Endothelial cell (in vitro differentiated cells): ENCODE data around the gene NPTN. TPM values are rescaled to one million over a fixed set of nuclear protein-coding genes. Genes with fewer than 3 reads are reported as not detected.

ENCODE experiments used
- DNase-seq: peaks from one replicate; pipeline ENCODE4 v3.0.0; 2021; ENCODE audit warnings: low spot score
- H3K27ac Mint-ChIP-seq: one replicate; pipeline ENCODE4 v1.8.0; 2021; ENCODE audit warnings: mixed read lengths, inconsistent platforms; ENCODE audit not compliant: unreplicated experiment
- H3K27me3 Mint-ChIP-seq: one replicate; pipeline ENCODE4 v1.8.0; 2021; ENCODE audit warnings: mild to moderate bottlenecking, moderate library complexity, mixed read lengths, inconsistent platforms; ENCODE audit not compliant: unreplicated experiment
- H3K36me3 Mint-ChIP-seq: one replicate; pipeline ENCODE4 v1.8.0; 2021; ENCODE audit warnings: mild to moderate bottlenecking, low read depth, mixed read lengths, inconsistent platforms; ENCODE audit not compliant: unreplicated experiment
- H3K4me1 Mint-ChIP-seq: one replicate; pipeline ENCODE4 v1.8.0; 2021; ENCODE audit warnings: mild to moderate bottlenecking, mixed read lengths, inconsistent platforms; ENCODE audit not compliant: unreplicated experiment
- H3K4me3 Mint-ChIP-seq: one replicate; pipeline ENCODE4 v1.8.0; 2021; ENCODE audit warnings: mild to moderate bottlenecking, mixed read lengths, inconsistent platforms; ENCODE audit not compliant: unreplicated experiment
- H3K9me3 Mint-ChIP-seq: one replicate; pipeline ENCODE4 v1.8.0; 2021; ENCODE audit warnings: mixed read lengths, inconsistent platforms; ENCODE audit not compliant: unreplicated experiment
- total RNA-seq: library from RNA; stranded (reverse); fragmentation: NEBNext Ultra II Directional; extraction: Animal tissue kit (Norgen Biotek cat#: 25700); gene quantifications from one replicate; pipeline ENCODE4 v1.2.1, GENCODE V29; 2021; ENCODE audit not compliant: unreplicated experiment
- TF ChIP-seq, protein P1 (sequence below): fragments of 200-600 bp; sonication (generic); IDR thresholded peaks from one replicate; pipeline ENCODE4 v1.5.0; 2021; ENCODE audit warnings: antibody characterized with exemption; ENCODE audit not compliant: unreplicated experiment

Gene NPTN
- total RNA-seq, 1 donor from 2014 or later = 223 TPM

DNA sequence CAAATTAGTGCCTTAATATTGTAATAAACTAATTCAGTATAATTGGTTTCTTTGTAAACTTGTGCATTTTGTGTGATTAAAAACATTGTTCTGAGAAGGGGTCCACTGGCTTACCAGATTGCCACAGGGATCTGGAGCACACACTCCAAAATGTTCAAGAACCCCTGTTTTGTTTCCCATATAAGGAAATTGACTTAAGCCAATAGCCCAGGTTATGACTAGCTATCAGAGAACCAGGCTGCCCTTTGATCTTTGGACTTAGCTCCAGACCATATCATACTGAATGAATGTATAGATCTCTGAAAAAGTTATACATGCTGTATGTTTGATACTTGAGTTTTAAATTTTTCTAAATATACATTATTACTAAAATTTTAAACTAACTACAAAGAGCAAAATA lies 91.7 kb downstream of the NPTN start:
- Mint-ChIP-seq H3K27me3 (no peaks in the 10 kb centered on the region), H3K27ac (no peak overlapping the region), H3K4me3 (no peak overlapping the region), H3K36me3 (no peaks in the 10 kb centered on the region), H3K4me1 (no peaks in the 10 kb centered on the region), H3K9me3 (no peaks in the 10 kb centered on the region)
- TF ChIP-seq, protein P1, sequence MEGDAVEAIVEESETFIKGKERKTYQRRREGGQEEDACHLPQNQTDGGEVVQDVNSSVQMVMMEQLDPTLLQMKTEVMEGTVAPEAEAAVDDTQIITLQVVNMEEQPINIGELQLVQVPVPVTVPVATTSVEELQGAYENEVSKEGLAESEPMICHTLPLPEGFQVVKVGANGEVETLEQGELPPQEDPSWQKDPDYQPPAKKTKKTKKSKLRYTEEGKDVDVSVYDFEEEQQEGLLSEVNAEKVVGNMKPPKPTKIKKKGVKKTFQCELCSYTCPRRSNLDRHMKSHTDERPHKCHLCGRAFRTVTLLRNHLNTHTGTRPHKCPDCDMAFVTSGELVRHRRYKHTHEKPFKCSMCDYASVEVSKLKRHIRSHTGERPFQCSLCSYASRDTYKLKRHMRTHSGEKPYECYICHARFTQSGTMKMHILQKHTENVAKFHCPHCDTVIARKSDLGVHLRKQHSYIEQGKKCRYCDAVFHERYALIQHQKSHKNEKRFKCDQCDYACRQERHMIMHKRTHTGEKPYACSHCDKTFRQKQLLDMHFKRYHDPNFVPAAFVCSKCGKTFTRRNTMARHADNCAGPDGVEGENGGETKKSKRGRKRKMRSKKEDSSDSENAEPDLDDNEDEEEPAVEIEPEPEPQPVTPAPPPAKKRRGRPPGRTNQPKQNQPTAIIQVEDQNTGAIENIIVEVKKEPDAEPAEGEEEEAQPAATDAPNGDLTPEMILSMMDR = no peak
- no peak for DNase-seq

DNA sequence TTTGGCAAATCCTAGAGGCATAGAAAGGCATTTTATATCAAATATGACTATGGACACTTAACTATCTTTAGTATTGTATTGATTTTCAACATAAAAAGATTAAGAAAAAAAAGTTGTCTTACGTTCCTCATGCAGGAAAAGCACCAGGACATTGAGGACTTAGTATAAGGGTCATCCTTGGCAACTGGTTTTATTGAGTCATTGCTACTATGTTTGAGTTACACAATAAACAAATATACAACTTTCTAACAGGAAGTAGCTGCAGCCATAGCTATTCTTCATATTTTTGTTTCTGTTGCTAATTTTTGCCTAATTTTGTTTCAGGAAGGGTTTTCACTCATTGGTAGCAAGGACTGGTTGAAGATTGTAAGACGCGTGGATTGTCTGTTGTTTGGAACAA lies 93.0 kb downstream of the NPTN start:
- Mint-ChIP-seq H3K27ac (no peak overlapping the region), H3K9me3 (no peaks in the 10 kb centered on the region), H3K36me3 (no peaks in the 10 kb centered on the region), H3K27me3 (no peaks in the 10 kb centered on the region), H3K4me1 (no peaks in the 10 kb centered on the region), H3K4me3 (no peak overlapping the region)
- no peak for DNase-seq
- TF ChIP-seq, protein P1 = no peak

DNA sequence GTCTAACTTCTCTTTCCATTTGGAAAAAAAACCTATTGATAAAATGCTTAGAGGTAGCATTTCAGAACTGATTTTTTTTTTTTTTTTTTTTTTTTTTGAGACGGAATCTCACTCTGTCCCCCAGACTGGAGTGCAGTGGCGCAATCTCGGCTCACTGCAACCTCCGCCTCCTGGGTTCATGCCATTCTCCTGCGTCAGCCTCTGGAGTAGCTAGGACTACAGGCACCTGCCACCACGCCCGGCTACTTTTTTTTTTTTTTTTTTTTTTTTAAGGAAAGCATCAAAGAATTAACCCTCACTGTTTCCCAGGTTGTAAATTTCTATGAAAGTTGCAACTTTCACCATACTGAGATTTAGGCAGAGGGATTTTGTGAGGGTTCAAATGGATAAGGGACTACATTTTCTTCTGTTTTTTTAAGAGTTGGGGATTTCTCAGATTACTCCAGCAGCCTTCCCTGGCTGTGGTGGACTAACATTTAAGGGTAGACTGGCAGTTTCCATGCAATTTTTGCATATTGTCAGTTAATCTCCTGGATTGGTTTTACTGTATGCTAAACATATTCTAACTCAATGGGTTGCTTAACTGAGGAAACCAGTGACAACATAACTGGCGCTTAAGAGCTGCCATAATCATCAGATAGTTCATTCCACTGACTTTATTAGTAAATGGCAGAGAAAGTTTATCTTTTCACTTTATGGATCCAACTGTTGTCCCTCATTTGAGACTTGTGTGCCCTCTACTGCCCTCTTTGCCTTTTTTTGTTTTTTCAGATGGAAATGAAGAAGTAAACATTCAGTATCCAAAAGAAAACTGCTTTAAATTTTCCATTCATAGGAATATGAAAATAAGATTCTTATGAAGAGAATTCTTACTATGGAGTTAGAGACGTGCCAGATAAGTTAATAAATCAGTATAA lies 93.7 kb downstream of the NPTN start:
- Mint-ChIP-seq H3K36me3 (no peaks in the 10 kb centered on the region), H3K27me3 (no peaks in the 10 kb centered on the region), H3K9me3 (no peaks in the 10 kb centered on the region), H3K4me1 (no peaks in the 10 kb centered on the region), H3K27ac (no peak overlapping the region), H3K4me3 (no peak overlapping the region)
- no peak for DNase-seq
- TF ChIP-seq, protein P1 = no peak

DNA sequence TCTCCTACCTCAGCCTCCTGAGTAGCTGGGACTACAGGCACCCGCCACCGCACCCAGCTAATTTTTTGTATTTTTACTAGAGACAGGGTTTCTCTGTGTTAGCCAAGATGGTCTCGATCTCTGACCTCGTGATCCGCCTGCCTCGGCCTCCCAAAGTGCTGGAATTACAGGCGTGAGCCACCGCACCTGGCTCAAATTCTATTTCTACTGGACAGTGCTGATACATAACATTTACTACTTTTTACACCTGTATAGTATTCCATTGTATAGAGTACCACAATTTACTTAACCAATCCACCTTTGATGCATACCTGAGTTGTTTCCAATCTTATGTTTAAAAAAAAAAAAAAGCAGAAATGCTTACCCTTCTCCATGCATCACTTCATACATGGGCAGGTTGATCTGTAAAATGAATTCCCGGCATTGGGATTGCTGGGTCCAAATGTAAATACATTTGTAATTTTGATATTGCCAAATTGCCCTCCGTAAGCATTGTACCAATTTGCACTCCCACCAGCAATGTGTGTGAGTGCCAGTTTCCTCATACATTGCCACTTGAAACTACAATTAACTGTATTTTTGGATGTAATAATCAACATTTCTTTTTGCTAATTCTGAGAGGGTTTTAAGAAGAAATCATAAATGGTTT lies 94.5 kb downstream of the NPTN start:
- Mint-ChIP-seq H3K9me3 (no peaks in the 10 kb centered on the region), H3K27me3 (no peaks in the 10 kb centered on the region), H3K4me3 (no peak overlapping the region), H3K36me3 (no peaks in the 10 kb centered on the region), H3K4me1 (no peaks in the 10 kb centered on the region), H3K27ac (no peak overlapping the region)
- TF ChIP-seq, protein P1 = no peak
- DNase-seq = no peak

DNA sequence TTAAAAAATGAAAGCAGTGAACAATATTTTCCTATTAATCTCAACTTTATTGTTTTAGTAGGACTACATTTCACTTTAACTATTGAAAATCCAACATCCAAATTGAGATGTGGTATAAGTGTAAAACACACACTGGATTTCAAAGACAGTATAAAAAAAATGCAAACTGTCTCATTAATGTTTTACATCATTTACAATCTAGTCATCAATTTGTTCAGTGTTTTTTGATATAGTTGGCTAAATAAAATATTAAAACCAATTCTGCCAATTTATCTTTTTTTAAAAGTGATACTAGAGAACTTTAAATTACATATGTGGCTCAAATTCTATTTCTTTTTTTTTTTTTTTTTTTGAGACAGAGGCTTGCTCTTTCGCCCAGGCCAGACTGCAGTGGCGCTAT lies 95.1 kb downstream of the NPTN start:
- Mint-ChIP-seq H3K27ac (no peak overlapping the region), H3K9me3 (no peaks in the 10 kb centered on the region), H3K27me3 (no peaks in the 10 kb centered on the region), H3K4me3 (no peak overlapping the region), H3K4me1 (no peaks in the 10 kb centered on the region), H3K36me3 (no peaks in the 10 kb centered on the region)
- DNase-seq = no peak
- TF ChIP-seq, protein P1 = no peak
